Neural cell (in vitro differentiated cells): ENCODE measurements around the gene GFI1. TPM values are rescaled to one million over a fixed set of nuclear protein-coding genes. Genes with fewer than 3 reads are reported as not detected.

ENCODE experiments used
- H2AFZ ChIP-seq: fragments of 200-600, 300-800 bp; sonication (generic), shearing (Covaris generic); 2 replicates; pipeline ENCODE4 v1.6.0; 2014; ENCODE audit warnings: low read depth, mild to moderate bottlenecking, antibody characterized with exemption, low read length, moderate library complexity
- H3F3A ChIP-seq: fragments of 200-600 bp; shearing (Covaris generic); 2 replicates; pipeline ENCODE4 v1.6.1; 2016; ENCODE audit warnings: mild to moderate bottlenecking, moderate library complexity, mixed read lengths, antibody characterized with exemption, low read length; ENCODE audit not compliant: insufficient read depth, poor library complexity, severe bottlenecking
- H3K27ac ChIP-seq: fragments of 200-600, 300-800 bp; sonication (generic), shearing (Covaris generic); 2 replicates; pipeline ENCODE4 v1.5.1; 2014; ENCODE audit warnings: mild to moderate bottlenecking, low read length, moderate library complexity
- H3K27me3 ChIP-seq: fragments of 300-800, 200-600 bp; sonication (generic), shearing (Covaris generic); 2 replicates; pipeline ENCODE4 v1.6.0; 2014; ENCODE audit warnings: mild to moderate bottlenecking, low read depth, low read length, moderate library complexity; ENCODE audit not compliant: insufficient read depth
- H3K36me3 ChIP-seq: fragments of 300-800, 200-600 bp; sonication (generic), shearing (Covaris generic); 2 replicates; pipeline ENCODE4 v1.5.1; 2014; ENCODE audit warnings: mild to moderate bottlenecking, antibody characterized with exemption, low read length, moderate library complexity; ENCODE audit not compliant: insufficient read depth
- H3K4me2 ChIP-seq: fragments of 300-800, 200-600 bp; sonication (generic), shearing (Covaris generic); 2 replicates; pipeline ENCODE4 v1.6.0; 2014; ENCODE audit warnings: mild to moderate bottlenecking, low read length
- H3K4me3 ChIP-seq: fragments of 300-800, 200-600 bp; sonication (generic), shearing (Covaris generic); 2 replicates; pipeline ENCODE4 v1.5.1; 2014; ENCODE audit warnings: mild to moderate bottlenecking, low read length, moderate library complexity
- H3K79me2 ChIP-seq: fragments of 200-600 bp; shearing (Covaris generic); replicated peaks from 2 replicates; pipeline ENCODE4 v1.6.0; 2014; ENCODE audit warnings: mild to moderate bottlenecking, low read length, moderate library complexity; ENCODE audit not compliant: insufficient read depth
- H3K9ac ChIP-seq: fragments of 300-800, 200-600 bp; sonication (generic), shearing (Covaris generic); 2 replicates; pipeline ENCODE4 v1.6.1; 2016; ENCODE audit warnings: mild to moderate bottlenecking, low read length, mixed read lengths
- H3K9me2 ChIP-seq: fragments of 200-600 bp; shearing (Covaris generic); 2 replicates; pipeline ENCODE4 v1.6.1; 2016; ENCODE audit warnings: mild to moderate bottlenecking, low read length, mixed read lengths; ENCODE audit not compliant: insufficient read depth
- H3K9me3 ChIP-seq: fragments of 200-600, 300-800 bp; sonication (generic), shearing (Covaris generic); 2 replicates; pipeline ENCODE4 v1.6.1; 2016; ENCODE audit warnings: mild to moderate bottlenecking, mixed run types, low read length, moderate library complexity, mixed read lengths
- H4K20me1 ChIP-seq: fragments of 200-600 bp; shearing (Covaris generic); 2 replicates; pipeline ENCODE4 v1.6.1; 2016; ENCODE audit warnings: mild to moderate bottlenecking, mixed run types; ENCODE audit not compliant: insufficient read depth
- CTCF ChIP-seq: fragments of 450-650 bp; IDR thresholded peaks from 2 replicates; pipeline ENCODE4 v1.5.1; 2014; ENCODE audit warnings: antibody characterized with exemption, mild to moderate bottlenecking, moderate library complexity; ENCODE audit not compliant: poor library complexity, severe bottlenecking
- EP300 ChIP-seq: fragments of 450-650 bp; conservative IDR thresholded peaks from 2 replicates; pipeline ENCODE4 v1.6.1; 2014; ENCODE audit warnings: antibody characterized with exemption, mild to moderate bottlenecking, moderate library complexity; ENCODE audit not compliant: poor library complexity, severe bottlenecking
- EZH2 ChIP-seq: fragments of 200-600, 300-800 bp; shearing (Covaris generic), sonication (generic); IDR thresholded peaks from 2 replicates; pipeline ENCODE4 v1.6.1; 2014; ENCODE audit warnings: antibody characterized with exemption, low read length, borderline replicate concordance, mild to moderate bottlenecking; ENCODE audit not compliant: insufficient read depth, poor library complexity, severe bottlenecking
- MXI1 ChIP-seq: fragments of 450-650 bp; conservative IDR thresholded peaks from 2 replicates; pipeline ENCODE4 v1.6.1; 2014; ENCODE audit warnings: antibody characterized with exemption, mild to moderate bottlenecking; ENCODE audit not compliant: poor library complexity, severe bottlenecking
- POLR2AphosphoS5 ChIP-seq: IDR thresholded peaks from 2 replicates; pipeline ENCODE4 v1.6.1; 2012
- RAD21 ChIP-seq: fragments of 450-650 bp; conservative IDR thresholded peaks from 2 replicates; pipeline ENCODE4 v1.6.1; 2014; ENCODE audit warnings: antibody characterized with exemption, mild to moderate bottlenecking, moderate library complexity
- REST ChIP-seq: IDR thresholded peaks from 2 replicates; pipeline ENCODE4 v1.6.1; 2012; ENCODE audit warnings: borderline replicate concordance
- SMC3 ChIP-seq: fragments of 450-650 bp; conservative IDR thresholded peaks from 2 replicates; pipeline ENCODE4 v1.6.1; 2014; ENCODE audit warnings: antibody characterized with exemption, mild to moderate bottlenecking, moderate library complexity; ENCODE audit not compliant: poor library complexity
- TAF1 ChIP-seq: IDR thresholded peaks from 2 replicates; pipeline ENCODE4 v1.6.1; 2012; ENCODE audit warnings: low read depth
- polyA plus RNA-seq: library from polyadenylated mRNA; depleted of rRNA; stranded (reverse); fragments of >200 nt; gene quantifications from 2 replicates; pipeline ENCODE4 v1.2.3, GENCODE V29; 2014

Gene GFI1
- polyA plus RNA-seq, 1 donor from 2014 or later, result not detected

DNA sequence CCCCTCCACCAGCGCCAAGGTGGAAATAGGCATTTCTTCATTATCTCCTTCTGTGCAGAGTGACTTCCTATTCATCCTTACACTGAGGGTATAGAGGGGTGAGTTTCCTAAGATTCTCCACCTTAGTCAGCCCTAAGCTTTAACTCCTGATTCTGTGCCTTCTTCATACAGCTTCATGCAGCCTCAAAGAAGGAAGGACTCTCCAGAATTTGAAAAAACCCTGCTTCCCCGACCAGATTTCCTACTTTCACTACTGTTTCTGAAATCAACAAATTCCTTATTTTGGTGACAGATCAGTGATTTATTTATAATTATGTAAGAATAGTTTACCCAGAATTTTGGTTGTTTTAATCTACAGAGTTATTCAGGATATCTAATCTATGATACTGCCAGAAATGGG, 28.6 kb downstream of the GFI1 start:
- Histone ChIP-seq H3K27me3 (no peaks in the 10 kb centered on the region), H3K27ac (no peak overlapping the region), H3K4me2 (no peak overlapping the region), H3K36me3 (no peaks in the 10 kb centered on the region), H3K79me2 (no peaks in the 10 kb centered on the region), H3K4me3 (no peak overlapping the region), H2AFZ (no peak overlapping the region), H3K9me2 (no peaks in the 10 kb centered on the region), H3K9me3 (no peaks in the 10 kb centered on the region), H3F3A (no peaks in the 10 kb centered on the region), H3K9ac (no peak overlapping the region), H4K20me1 (no peaks in the 10 kb centered on the region)
- TF ChIP-seq MXI1 (no peak), CTCF (no peak), TAF1 (no peak), EP300 (no peak), SMC3 (no peak), REST (no peak), RAD21 (no peak), EZH2 (no peak), POLR2AphosphoS5 (no peak)

DNA sequence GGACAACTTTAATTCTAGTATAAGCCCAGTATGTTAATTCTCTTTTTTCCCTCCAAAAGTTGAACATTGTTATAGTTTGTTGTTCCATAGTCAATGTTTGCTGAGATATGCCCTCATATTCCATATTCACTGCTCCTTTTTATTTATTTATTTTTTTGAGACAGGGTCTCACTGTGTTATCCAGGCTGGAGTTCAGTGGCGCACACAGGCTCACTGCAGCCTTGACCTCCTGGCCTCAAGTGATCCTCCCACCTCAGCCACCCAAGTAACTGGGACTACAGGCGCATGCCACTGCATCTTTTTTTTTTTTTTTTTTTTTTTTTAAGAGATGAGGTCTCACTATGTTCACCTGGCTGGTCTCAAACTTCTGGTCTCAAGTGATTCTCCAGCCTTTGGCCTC, 38.7 kb downstream of the GFI1 start:
- H4K20me1 ChIP-seq, result no peaks in the 10 kb centered on the region
- H3K79me2 ChIP-seq, result no peaks in the 10 kb centered on the region
- H3K9me3 ChIP-seq, result no peaks in the 10 kb centered on the region
- H3K9ac ChIP-seq, result no peak overlapping the region
- no peak overlapping the region for H2AFZ ChIP-seq
- TF ChIP-seq MXI1 (no peak), TAF1 (no peak)
- no peak overlapping the region for H3K4me3 ChIP-seq
- no peak overlapping the region for H3K4me2 ChIP-seq
- H3K9me2 ChIP-seq, result no peaks in the 10 kb centered on the region
- no peak overlapping the region for H3K27ac ChIP-seq
- no peaks in the 10 kb centered on the region for H3K36me3 ChIP-seq
- H3F3A ChIP-seq, result no peaks in the 10 kb centered on the region
- no peaks in the 10 kb centered on the region for H3K27me3 ChIP-seq
